NB4 (cell line): Measurements from ENCODE around the gene RASGEF1B.

Source experiments
- CTCF ChIP-seq: IDR thresholded peaks from one replicate; pipeline ENCODE4 v1.5.1; 2012; ENCODE audit warnings: low read depth, low read length
- POLR2A ChIP-seq: IDR thresholded peaks from 2 replicates; pipeline ENCODE4 v1.6.1; 2011; ENCODE audit warnings: mild to moderate bottlenecking; ENCODE audit not compliant: insufficient read length; ENCODE audit errors: extremely low read depth

DNA sequence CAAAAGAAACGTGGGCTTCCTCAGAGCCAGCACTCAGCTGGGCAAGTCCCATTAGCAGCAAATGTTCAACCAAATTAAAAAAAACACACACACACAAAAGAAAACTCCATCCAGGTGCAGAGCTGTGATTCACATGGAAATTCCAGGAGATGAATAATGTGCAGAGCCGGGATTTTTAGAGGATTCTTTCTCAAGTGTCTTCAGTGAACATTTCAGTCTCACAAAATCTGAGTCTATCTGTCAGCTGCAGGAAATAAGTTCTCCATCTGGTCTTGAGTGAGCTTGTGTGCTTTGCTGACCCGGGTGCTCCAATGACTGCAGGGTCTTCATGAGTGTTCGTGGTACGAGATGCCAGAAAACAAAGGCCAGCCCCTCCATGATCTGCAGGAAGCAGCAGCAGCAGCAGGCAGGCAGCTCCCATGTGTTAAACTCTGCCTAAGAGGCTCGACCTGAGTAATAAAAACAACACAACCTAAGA lies 44.3 kb downstream of the RASGEF1B start:
- no peak for TF ChIP-seq POLR2A
- TF ChIP-seq CTCF = no peak
